ENCODE results near the gene TFCP2. TPM values are rescaled to one million over a fixed set of nuclear protein-coding genes. Genes with fewer than 3 reads are reported as not detected.

TFCP2 gene
- total RNA-seq, 2 donors from 2014 or later = 7.9 to 9.9 TPM

DNA sequence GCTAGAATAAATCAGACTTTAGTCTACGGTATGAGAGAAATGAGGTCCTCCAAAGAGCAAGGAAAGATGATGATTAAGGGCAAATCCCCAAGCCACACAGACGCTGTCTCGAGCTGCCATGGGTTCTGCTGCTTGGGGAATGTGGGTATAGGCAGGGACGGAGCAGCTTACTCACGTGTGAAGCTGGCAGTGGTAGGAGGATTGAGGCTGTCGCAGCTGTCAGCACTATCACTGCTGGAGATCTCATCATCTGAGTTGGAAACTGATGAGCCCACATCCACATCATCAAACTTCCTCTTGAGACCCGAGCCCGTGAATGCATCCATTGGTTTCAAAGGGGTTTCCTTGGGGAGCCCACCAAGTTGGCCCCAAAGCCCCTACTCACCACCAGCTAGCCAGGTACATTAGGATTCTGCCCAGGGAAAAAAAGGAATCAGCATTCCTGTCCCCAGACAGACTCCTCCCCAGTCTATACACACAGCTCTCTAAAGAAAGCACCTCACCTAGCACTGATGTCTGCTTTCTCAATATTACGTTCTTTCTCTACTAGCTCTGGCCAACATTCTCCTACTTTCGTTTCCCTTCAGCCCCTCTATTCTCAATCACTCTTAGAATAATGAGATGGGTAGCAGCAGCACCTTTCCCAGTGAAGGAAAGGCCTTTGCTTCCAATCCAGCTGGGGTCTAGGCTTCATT lies 96.6 kb downstream of the TFCP2 start:
- 88 to 92% methylated on average over 10 of the region's 10 CpGs for WGBS, 2 donors
- DNase-seq (no peak), ATAC-seq (no peak)
- peaks cover 0 to 1% of the 10 kb centered on the region in 2 donors for H3K36me3 ChIP-seq (replicated peaks in 1 of 2; ENCODE audit: insufficient read depth in 1 of 2, low read depth in 2 of 2)
- no peak overlapping the region for H3K27ac ChIP-seq
- H3K4me1 ChIP-seq = peaks cover 8% of the 10 kb centered on the region
- no peaks in the 10 kb centered on the region for H3K9me3 ChIP-seq
- no peak overlapping the region for H3K4me3 ChIP-seq
- no peaks in the 10 kb centered on the region for H3K27me3 ChIP-seq
- TF ChIP-seq, protein P1, sequence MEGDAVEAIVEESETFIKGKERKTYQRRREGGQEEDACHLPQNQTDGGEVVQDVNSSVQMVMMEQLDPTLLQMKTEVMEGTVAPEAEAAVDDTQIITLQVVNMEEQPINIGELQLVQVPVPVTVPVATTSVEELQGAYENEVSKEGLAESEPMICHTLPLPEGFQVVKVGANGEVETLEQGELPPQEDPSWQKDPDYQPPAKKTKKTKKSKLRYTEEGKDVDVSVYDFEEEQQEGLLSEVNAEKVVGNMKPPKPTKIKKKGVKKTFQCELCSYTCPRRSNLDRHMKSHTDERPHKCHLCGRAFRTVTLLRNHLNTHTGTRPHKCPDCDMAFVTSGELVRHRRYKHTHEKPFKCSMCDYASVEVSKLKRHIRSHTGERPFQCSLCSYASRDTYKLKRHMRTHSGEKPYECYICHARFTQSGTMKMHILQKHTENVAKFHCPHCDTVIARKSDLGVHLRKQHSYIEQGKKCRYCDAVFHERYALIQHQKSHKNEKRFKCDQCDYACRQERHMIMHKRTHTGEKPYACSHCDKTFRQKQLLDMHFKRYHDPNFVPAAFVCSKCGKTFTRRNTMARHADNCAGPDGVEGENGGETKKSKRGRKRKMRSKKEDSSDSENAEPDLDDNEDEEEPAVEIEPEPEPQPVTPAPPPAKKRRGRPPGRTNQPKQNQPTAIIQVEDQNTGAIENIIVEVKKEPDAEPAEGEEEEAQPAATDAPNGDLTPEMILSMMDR (IDR thresholded peaks at IDR 0.05) = no peak
- TF ChIP-seq POLR2A (IDR thresholded peaks at IDR 0.05) = no peak
- intact Hi-C loops (cut with DNase I) = no loop called here

DNA sequence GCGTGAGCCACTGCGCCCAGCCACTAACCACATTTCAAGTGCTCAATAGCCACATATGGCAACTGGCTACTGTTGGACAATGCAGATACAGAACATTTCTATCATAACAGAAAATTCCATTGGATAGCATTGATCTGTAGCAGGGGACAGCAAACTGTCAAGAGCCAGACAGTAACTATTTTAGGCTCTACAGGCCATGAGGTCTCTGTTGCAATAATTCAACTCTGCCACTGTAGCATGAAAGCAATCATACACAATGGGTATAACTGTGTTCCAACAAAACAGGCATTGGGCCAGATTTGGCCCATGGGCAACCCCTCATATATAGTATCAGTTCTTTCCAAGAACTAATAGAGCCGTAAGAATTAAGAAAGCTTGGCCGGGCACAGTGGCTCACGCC lies 97.5 kb downstream of the TFCP2 start:
- no peaks in the 10 kb centered on the region for H3K9me3 ChIP-seq
- intact Hi-C loops (cut with DNase I) = no loop called here
- H3K4me3 ChIP-seq = no peak overlapping the region
- H3K36me3 ChIP-seq (replicated peaks in 1 of 2; ENCODE audit: insufficient read depth in 1 of 2, low read depth in 2 of 2) = peaks cover 0 to 1% of the 10 kb centered on the region in 2 donors
- TF ChIP-seq, protein P1 (IDR thresholded peaks at IDR 0.05) = no peak
- TF ChIP-seq POLR2A (IDR thresholded peaks at IDR 0.05) = no peak
- no peak overlapping the region for H3K27ac ChIP-seq
- no peaks in the 10 kb centered on the region for H3K27me3 ChIP-seq
- no peak for ATAC-seq
- 86 to 98% methylated on average over 5 of the region's 5 CpGs for WGBS, 2 donors
- DNase-seq = no peak
- H3K4me1 ChIP-seq = peaks cover 11% of the 10 kb centered on the region

DNA sequence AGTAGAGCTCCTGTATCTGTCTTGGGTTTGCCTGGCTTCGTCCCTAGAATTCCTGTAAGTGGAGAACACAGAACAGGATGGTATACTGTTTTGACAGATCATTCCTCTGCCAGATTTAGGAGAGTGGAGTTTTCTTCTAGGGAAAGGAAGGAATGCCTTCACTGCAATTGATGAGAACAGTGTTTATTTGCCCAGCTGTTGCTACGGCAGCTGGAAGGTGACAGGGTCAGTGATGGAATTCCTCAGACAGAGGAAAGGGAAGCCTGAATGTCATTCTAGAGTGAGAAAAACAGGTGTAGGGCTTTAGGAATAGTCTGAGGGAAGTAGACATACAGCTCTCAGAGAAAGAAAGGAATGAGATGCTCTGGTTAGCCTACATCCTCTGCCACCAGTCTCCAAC lies 101.3 kb downstream of the TFCP2 start:
- DNase-seq (peak; percentile 48 to 72 (median 62)), ATAC-seq (peak; percentile 68)
- no peak for TF ChIP-seq POLR2A (IDR thresholded peaks at IDR 0.05)
- TF ChIP-seq, protein P1 (IDR thresholded peaks at IDR 0.05) = no peak
- H3K36me3 ChIP-seq (replicated peaks in 1 of 2; ENCODE audit: insufficient read depth in 1 of 2, low read depth in 2 of 2) = peaks cover 6 to 7% of the 10 kb centered on the region in 2 donors
- intact Hi-C loops (cut with DNase I) = no loop called here
- H3K27ac ChIP-seq = no peak overlapping the region
- no peaks in the 10 kb centered on the region for H3K27me3 ChIP-seq
- no peaks in the 10 kb centered on the region for H3K9me3 ChIP-seq
- 24 to 47% methylated on average over 2 of the region's 2 CpGs for WGBS, 2 donors
- H3K4me1 ChIP-seq = peaks cover 11% of the 10 kb centered on the region
- no peak overlapping the region for H3K4me3 ChIP-seq

DNA sequence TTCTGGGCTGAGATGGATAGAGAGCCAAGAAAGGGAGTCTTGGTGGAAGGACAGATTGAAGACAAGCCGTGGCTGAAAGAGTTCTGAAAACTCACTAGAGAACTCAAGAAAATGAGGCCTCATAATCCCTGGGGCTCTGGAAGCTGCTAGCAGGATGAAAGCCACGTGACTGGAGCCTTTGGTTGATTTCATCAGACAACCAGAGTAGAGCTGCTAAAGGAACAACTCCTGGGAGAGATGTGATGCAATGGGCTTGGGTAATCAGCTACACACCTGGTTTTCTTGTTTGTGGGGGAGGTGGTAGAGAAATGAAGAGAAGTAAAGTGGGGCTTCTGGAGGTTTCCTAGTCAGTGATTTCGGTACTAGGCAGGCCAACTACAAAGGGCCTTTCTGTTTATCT lies 102.9 kb downstream of the TFCP2 start:
- DNase-seq (peak in 2 of 4 donors; percentile 32 to 69), ATAC-seq (no peak)
- no peak for TF ChIP-seq POLR2A (IDR thresholded peaks at IDR 0.05)
- TF ChIP-seq, protein P1 (IDR thresholded peaks at IDR 0.05) = no peak
- Histone ChIP-seq H3K4me1 (peaks cover 19% of the 10 kb centered on the region), H3K27ac (peak overlapping the region in 1 of 4 donors; percentile 35), H3K4me3 (no peak overlapping the region), H3K9me3 (no peaks in the 10 kb centered on the region), H3K36me3 (replicated peaks in 1 of 2; ENCODE audit: insufficient read depth in 1 of 2, low read depth in 2 of 2) (peaks cover 6 to 7% of the 10 kb centered on the region in 2 donors), H3K27me3 (no peaks in the 10 kb centered on the region)
- intact Hi-C loops (cut with DNase I) = no loop called here
- 79 to 87% methylated on average over 3 of the region's 3 CpGs for WGBS, 2 donors

DNA sequence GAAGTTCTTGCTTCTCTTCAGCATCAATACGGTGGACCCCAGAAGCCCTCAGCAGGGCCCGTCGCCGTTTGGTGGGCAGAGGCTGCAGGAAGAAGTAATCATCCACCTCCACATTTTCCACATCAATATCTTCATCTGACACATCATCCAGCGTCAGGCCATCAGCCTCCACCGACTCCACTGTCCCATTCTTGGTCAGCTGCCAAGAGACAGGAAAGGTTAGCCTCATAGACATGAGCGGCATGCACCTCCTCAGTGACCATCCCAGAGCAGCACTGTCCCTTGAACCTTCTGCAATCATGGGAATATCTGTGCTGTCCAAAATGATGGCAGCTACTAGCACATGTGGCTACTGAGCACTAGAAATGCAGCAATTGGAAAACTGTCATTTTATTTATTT lies 105.2 kb downstream of the TFCP2 start:
- intact Hi-C loops (cut with DNase I) = no loop called here
- WGBS, 2 donors = 81 to 89% methylated on average over 7 of the region's 7 CpGs
- Histone ChIP-seq H3K9me3 (no peaks in the 10 kb centered on the region), H3K4me3 (no peak overlapping the region), H3K27me3 (no peaks in the 10 kb centered on the region), H3K27ac (no peak overlapping the region), H3K4me1 (peaks cover 19% of the 10 kb centered on the region), H3K36me3 (replicated peaks in 1 of 2; ENCODE audit: insufficient read depth in 1 of 2, low read depth in 2 of 2) (peaks cover 6 to 13% of the 10 kb centered on the region in 2 donors)
- TF ChIP-seq, protein P1 (IDR thresholded peaks at IDR 0.05) = no peak
- no peak for TF ChIP-seq POLR2A (IDR thresholded peaks at IDR 0.05)
- no peak for DNase-seq
- no peak for ATAC-seq
